Measurements from ENCODE around the gene ZNF681.
"Not testable (repeated sequence)": the region's sequence is repeated elsewhere in the genome, so short reads cannot be mapped to it uniquely, and the experiment has no call there.

The ZNF681 gene

GRCh38 chr19:23762548-23762883 lies 3.8 kb upstream of the ZNF681 start:
- no peak for DNase-seq (ENCODE audit: low spot score)
- ChIA-PET CTCF (no interaction called here), POLR2A (ENCODE audit: low non-redundant PET) (no interaction called here)
- H3K27ac ChIP-seq, result peak overlapping the region; percentile 55
- no peak for TF ChIP-seq CTCF (conservative IDR thresholded peaks at IDR 0.05; ENCODE audit: low read depth)

- CTCF ChIA-PET; H3K27ac ChIP-seq; POLR2A ChIA-PET (ENCODE audit: low non-redundant PET); DNase-seq (ENCODE audit: low spot score): not testable (repeated sequence)
Observed at GRCh38 chr19:23760326-23760725, 1.6 kb upstream of the ZNF681 start.

- CTCF ChIA-PET; H3K27ac ChIP-seq; POLR2A ChIA-PET (ENCODE audit: low non-redundant PET); DNase-seq (ENCODE audit: low spot score): not testable (repeated sequence)
Observed at GRCh38 chr19:23743633-23744232, 15.0 kb downstream of the ZNF681 start.

- POLR2A ChIA-PET (ENCODE audit: low non-redundant PET); H3K27ac ChIP-seq; DNase-seq (ENCODE audit: low spot score); CTCF ChIA-PET: not testable (repeated sequence)
Observed at GRCh38 chr19:23730729-23731465, 27.8 kb downstream of the ZNF681 start.

GRCh38 chr19:23724161-23724560 lies 34.5 kb downstream of the ZNF681 start:
- CTCF ChIA-PET; H3K27ac ChIP-seq; DNase-seq (ENCODE audit: low spot score): not testable (repeated sequence)

GRCh38 chr19:23718802-23719201 lies 39.9 kb downstream of the ZNF681 start:
- DNase-seq (ENCODE audit: low spot score), result no peak
- POLR2A ChIA-PET (ENCODE audit: low non-redundant PET), result no interaction called here
- no peak for TF ChIP-seq CTCF (conservative IDR thresholded peaks at IDR 0.05; ENCODE audit: low read depth)
- CTCF ChIA-PET, result no interaction called here
- no peak overlapping the region for H3K27ac ChIP-seq

More at GRCh38 chr19:23724161-23724560, 34.5 kb downstream of the ZNF681 start:
- POLR2A ChIA-PET (ENCODE audit: low non-redundant PET), result not testable (repeated sequence)

- no peak for DNase-seq (ENCODE audit: low spot score)
- ChIA-PET POLR2A (ENCODE audit: low non-redundant PET) (no interaction called here), CTCF (no interaction called here)
- no peak overlapping the region for H3K27ac ChIP-seq
- no peak for TF ChIP-seq CTCF (conservative IDR thresholded peaks at IDR 0.05; ENCODE audit: low read depth)
Observed at GRCh38 chr19:23716792-23717191, 41.9 kb downstream of the ZNF681 start.

- DNase-seq (ENCODE audit: low spot score), result no peak
- no peak overlapping the region for H3K27ac ChIP-seq
- ChIA-PET CTCF (no interaction called here), POLR2A (ENCODE audit: low non-redundant PET) (no interaction called here)
- no peak for TF ChIP-seq CTCF (conservative IDR thresholded peaks at IDR 0.05; ENCODE audit: low read depth)
Observed at GRCh38 chr19:23709347-23709746, 49.3 kb downstream of the ZNF681 start.

GRCh38 chr19:23706657-23707056 lies 52.0 kb downstream of the ZNF681 start:
- CTCF ChIA-PET, result no interaction called here
- no peak for DNase-seq (ENCODE audit: low spot score)
- H3K27ac ChIP-seq, result no peak overlapping the region
- POLR2A ChIA-PET (ENCODE audit: low non-redundant PET), result no interaction called here
- TF ChIP-seq CTCF (conservative IDR thresholded peaks at IDR 0.05; ENCODE audit: low read depth), result no peak

Data from RWPE1 (cell line).